Measurements from ENCODE around the gene C2orf76.

Gene C2orf76

GRCh38 chr2:119266091-119266589 is 100.5 kb downstream of the C2orf76 start:
- no peak for DNase-seq (ENCODE audit: low spot score)
- no peak for TF ChIP-seq CTCF (IDR thresholded peaks at IDR 0.05)
- H3K27ac ChIP-seq, result no peak overlapping the region
- no peak overlapping the region for H3K4me3 ChIP-seq

GRCh38 chr2:119265693-119266066 is 101.0 kb downstream of the C2orf76 start:
- DNase-seq (ENCODE audit: low spot score), result no peak
- Histone ChIP-seq H3K4me3 (no peak overlapping the region), H3K27ac (no peak overlapping the region)
- TF ChIP-seq CTCF (IDR thresholded peaks at IDR 0.05), result no peak

DNA sequence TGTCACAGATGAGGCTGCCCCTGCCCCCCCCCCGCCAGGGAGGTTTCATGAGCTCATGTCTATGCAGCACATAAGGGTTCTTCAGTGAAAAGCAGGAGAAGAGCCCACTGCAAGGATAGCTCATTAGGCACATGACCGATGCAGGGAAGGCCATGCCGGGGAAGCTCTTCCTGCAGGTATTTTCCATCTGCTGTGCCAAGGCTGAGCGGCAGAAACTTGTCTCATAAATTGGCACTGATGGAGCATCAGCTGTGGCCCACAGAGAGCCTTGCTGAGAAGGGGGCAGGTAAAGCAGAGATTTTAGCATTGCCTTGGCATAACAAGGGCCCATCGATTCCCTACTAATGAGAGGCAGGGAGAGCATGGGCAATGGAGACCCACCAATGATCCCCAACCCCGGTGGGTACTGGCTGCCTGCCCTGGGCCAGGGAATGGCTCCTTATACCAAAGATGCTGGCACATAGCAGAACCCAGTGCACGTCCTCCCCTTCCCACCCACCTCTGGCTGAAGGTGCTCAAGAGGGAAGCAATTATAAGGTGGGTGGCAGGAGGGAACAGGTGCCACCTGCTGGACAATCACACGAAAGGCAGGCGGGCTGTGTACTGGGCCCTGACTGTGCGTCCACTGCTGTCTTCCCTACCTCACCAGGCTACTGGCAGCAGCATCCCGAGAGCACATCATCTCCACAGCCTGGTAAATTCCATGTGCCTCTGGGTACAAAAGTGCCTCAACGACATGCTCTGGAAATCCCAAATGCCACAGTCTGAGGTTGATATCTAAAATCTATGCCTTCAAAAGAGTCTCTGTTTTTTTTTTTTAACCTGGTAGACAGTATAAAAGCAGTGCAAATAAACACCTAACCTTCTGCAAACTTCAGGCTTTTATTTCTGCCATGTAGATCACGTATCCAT is 101.6 kb downstream of the C2orf76 start:
- peak; percentile 67 for DNase-seq (ENCODE audit: low spot score)
- H3K27ac ChIP-seq, result no peak overlapping the region
- peak; percentile 43 for TF ChIP-seq CTCF (IDR thresholded peaks at IDR 0.05)
- H3K4me3 ChIP-seq, result no peak overlapping the region

GRCh38 chr2:119263656-119264055 is 103.0 kb downstream of the C2orf76 start:
- no peak for DNase-seq (ENCODE audit: low spot score)
- Histone ChIP-seq H3K27ac (no peak overlapping the region), H3K4me3 (no peak overlapping the region)
- TF ChIP-seq CTCF (IDR thresholded peaks at IDR 0.05), result no peak

DNA sequence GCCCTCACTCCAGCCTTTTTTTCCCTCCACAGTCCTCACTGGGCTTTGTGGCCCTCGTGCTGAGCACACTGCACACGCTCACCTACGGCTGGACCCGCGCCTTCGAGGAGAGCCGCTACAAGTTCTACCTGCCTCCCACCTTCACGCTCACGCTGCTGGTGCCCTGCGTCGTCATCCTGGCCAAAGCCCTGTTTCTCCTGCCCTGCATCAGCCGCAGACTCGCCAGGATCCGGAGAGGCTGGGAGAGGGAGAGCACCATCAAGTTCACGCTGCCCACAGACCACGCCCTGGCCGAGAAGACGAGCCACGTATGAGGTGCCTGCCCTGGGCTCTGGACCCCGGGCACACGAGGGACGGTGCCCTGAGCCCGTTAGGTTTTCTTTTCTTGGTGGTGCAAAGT is 103.6 kb downstream of the C2orf76 start:
- no peak for TF ChIP-seq CTCF (IDR thresholded peaks at IDR 0.05)
- Histone ChIP-seq H3K27ac (no peak overlapping the region), H3K4me3 (no peak overlapping the region)
- DNase-seq (ENCODE audit: low spot score), result no peak

DNA sequence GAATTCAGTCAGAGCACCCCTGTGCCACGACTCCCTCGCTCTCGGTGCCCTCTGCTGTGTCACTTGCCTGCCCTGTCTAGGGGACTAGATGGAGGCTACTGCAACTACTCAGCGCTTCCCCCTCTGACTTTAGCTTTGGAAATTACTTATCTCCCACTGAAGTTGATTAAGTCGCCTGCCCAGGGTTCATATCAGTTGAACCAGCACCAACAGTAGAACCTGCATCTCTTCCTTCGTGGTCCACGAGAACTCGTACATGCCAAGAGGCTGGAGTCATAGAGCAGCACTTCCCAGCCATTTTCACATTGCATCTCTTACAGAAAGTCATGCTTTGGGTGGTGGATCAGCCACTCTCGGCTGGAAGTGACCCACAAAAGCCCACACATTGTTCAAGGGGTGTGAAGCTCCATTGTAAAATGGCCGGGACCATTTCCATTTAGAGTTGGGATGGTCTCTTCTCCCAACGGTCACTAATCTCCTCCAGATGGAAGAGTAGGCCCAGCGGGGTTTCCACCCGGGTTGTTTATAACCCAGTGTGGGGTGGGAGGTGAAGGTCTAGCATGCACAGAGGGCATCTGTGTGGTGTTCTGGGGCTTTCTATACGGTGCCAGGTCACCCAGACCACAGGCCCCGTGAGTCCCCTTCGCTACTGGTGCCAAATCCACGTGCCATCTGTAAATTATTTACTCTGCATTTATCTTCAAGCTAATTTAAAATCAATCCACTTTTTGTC is 105.0 kb downstream of the C2orf76 start:
- no peak overlapping the region for H3K27ac ChIP-seq
- TF ChIP-seq CTCF (IDR thresholded peaks at IDR 0.05), result no peak
- DNase-seq (ENCODE audit: low spot score), result no peak
- H3K4me3 ChIP-seq, result no peak overlapping the region

Data from coronary artery (tissue), 2 donors.